ENCODE data around the gene TMEM223.
"Not testable (repeated sequence)": the region's sequence is repeated elsewhere in the genome, so short reads cannot be mapped to it uniquely, and the experiment has no call there.

TMEM223 gene

GRCh38 chr11:62752994-62753735 is 38.6 kb downstream of the TMEM223 start:
- no peaks in the 10 kb centered on the region for H3K27me3 ChIP-seq (ENCODE audit: control insufficient read depth, low read length)
- H3K27ac ChIP-seq (ENCODE audit: low read depth, low read length), result no peak overlapping the region

GRCh38 chr11:62752177-62752785 is 39.5 kb downstream of the TMEM223 start:
- Histone ChIP-seq H3K4me3 (ENCODE audit: low read length) (no peak overlapping the region), H3K79me2 (ENCODE audit: control insufficient read depth, low read length) (peaks cover 20% of the 10 kb centered on the region), H3K4me2 (ENCODE audit: low read length) (no peak overlapping the region), H3K27me3 (ENCODE audit: control insufficient read depth, low read length) (no peaks in the 10 kb centered on the region), H3K9me3 (ENCODE audit: control insufficient read depth, insufficient read depth, low read length) (no peaks in the 10 kb centered on the region), H3K27ac (ENCODE audit: low read depth, low read length) (no peak overlapping the region), H3K36me3 (ENCODE audit: control insufficient read depth, low read length) (peaks cover 12% of the 10 kb centered on the region), H4K20me1 (ENCODE audit: control insufficient read depth, insufficient read depth, low read depth, low read length) (no peaks in the 10 kb centered on the region), H3K4me1 (ENCODE audit: control insufficient read depth, low read length) (peaks cover 19% of the 10 kb centered on the region), H3F3A (ENCODE audit: control insufficient read depth, insufficient read depth) (peaks cover 13% of the 10 kb centered on the region), H3K9me2 (replicated peaks; ENCODE audit: control insufficient read depth, low read length) (no peaks in the 10 kb centered on the region)
- TF ChIP-seq EZH2phosphoT487 (IDR thresholded peaks at IDR 0.05; ENCODE audit: borderline replicate concordance, low read length), result no peak
- TF ChIP-seq CTCF (IDR thresholded peaks at IDR 0.05; ENCODE audit: low read depth, low read length, poor library complexity, severe bottlenecking), result no peak

More at GRCh38 chr11:62752994-62753735, 38.6 kb downstream of the TMEM223 start:
- Histone ChIP-seq H3K4me3 (ENCODE audit: low read length) (peak overlapping the region; percentile 93), H4K20me1 (ENCODE audit: control insufficient read depth, insufficient read depth, low read depth, low read length) (no peaks in the 10 kb centered on the region), H3K4me2 (ENCODE audit: low read length) (peak overlapping the region; percentile 55), H3K36me3 (ENCODE audit: control insufficient read depth, low read length) (peaks cover 12% of the 10 kb centered on the region), H3K9me3 (ENCODE audit: control insufficient read depth, insufficient read depth, low read length) (no peaks in the 10 kb centered on the region), H3K9me2 (replicated peaks; ENCODE audit: control insufficient read depth, low read length) (no peaks in the 10 kb centered on the region), H3K4me1 (ENCODE audit: control insufficient read depth, low read length) (peaks cover 16% of the 10 kb centered on the region), H3F3A (ENCODE audit: control insufficient read depth, insufficient read depth) (peaks cover 5% of the 10 kb centered on the region), H3K79me2 (ENCODE audit: control insufficient read depth, low read length) (peaks cover 20% of the 10 kb centered on the region)
- TF ChIP-seq EZH2phosphoT487 (IDR thresholded peaks at IDR 0.05; ENCODE audit: borderline replicate concordance, low read length), result no peak
- TF ChIP-seq CTCF (IDR thresholded peaks at IDR 0.05; ENCODE audit: low read depth, low read length, poor library complexity, severe bottlenecking), result no peak

GRCh38 chr11:62749931-62750330 is 41.9 kb downstream of the TMEM223 start:
- Histone ChIP-seq H3K79me2 (ENCODE audit: control insufficient read depth, low read length) (peaks cover 20% of the 10 kb centered on the region), H3F3A (ENCODE audit: control insufficient read depth, insufficient read depth) (peaks cover 11% of the 10 kb centered on the region), H3K36me3 (ENCODE audit: control insufficient read depth, low read length) (peaks cover 12% of the 10 kb centered on the region), H3K4me1 (ENCODE audit: control insufficient read depth, low read length) (peaks cover 18% of the 10 kb centered on the region)
- not testable (repeated sequence) for H3K27me3 ChIP-seq (ENCODE audit: control insufficient read depth, low read length); H4K20me1 ChIP-seq (ENCODE audit: control insufficient read depth, insufficient read depth, low read depth, low read length); H3K9me2 ChIP-seq (replicated peaks; ENCODE audit: control insufficient read depth, low read length); H3K4me2 ChIP-seq (ENCODE audit: low read length); H3K27ac ChIP-seq (ENCODE audit: low read depth, low read length); H3K4me3 ChIP-seq (ENCODE audit: low read length); H3K9me3 ChIP-seq (ENCODE audit: control insufficient read depth, insufficient read depth, low read length)

Measured in DOHH2 (cell line).